Activated CD8-positive, alpha-beta T cell treated with anti-CD3 and anti-CD28 coated beads for 36 hours (primary cell): ENCODE measurements around the gene COL20A1. TPM values are rescaled to one million over a fixed set of nuclear protein-coding genes. Genes with fewer than 3 reads are reported as not detected.

Experiments
- ATAC-seq: fragments of 200-7000 bp; cut with Tn5 transposase; one replicate; pipeline ENCODE4 v1.10.0; 2021; ENCODE audit warnings: mild to moderate bottlenecking, moderate library complexity
- CTCF ChIA-PET: fragments of 350-600 bp; sonication (Branson Sonifier 250); formaldehyde crosslinking; loops from one replicate; lab custom pipeline; 2021; ENCODE audit warnings: antibody characterized with exemption; lab: Charles Lee
- POLR2A ChIA-PET: fragments of 350-600 bp; sonication (Branson Sonifier 250); formaldehyde crosslinking; loops from one replicate; lab custom pipeline; 2021; ENCODE audit warnings: antibody characterized with exemption; lab: Charles Lee
- DNase-seq: peaks from one replicate; pipeline ENCODE4 v3.0.0-alpha.2; 2020
- H3K27ac Mint-ChIP-seq: one replicate; pipeline ENCODE4 v1.8.0; 2021; ENCODE audit warnings: mild to moderate bottlenecking, mixed read lengths
- H3K27me3 Mint-ChIP-seq: one replicate; pipeline ENCODE4 v1.8.0; 2021; ENCODE audit warnings: mixed read lengths
- H3K36me3 Mint-ChIP-seq: one replicate; pipeline ENCODE4 v1.8.0; 2021; ENCODE audit warnings: low read depth, mixed read lengths
- H3K4me1 Mint-ChIP-seq: one replicate; pipeline ENCODE4 v1.8.0; 2021; ENCODE audit warnings: low read depth, mixed read lengths
- H3K4me3 Mint-ChIP-seq: one replicate; pipeline ENCODE4 v1.8.0; 2021; ENCODE audit warnings: mild to moderate bottlenecking, moderate library complexity, mixed read lengths
- H3K9me3 Mint-ChIP-seq: one replicate; pipeline ENCODE4 v1.8.0; 2021; ENCODE audit warnings: mixed read lengths
- CTCF ChIP-seq: fragments of 200-600 bp; IDR thresholded peaks from one replicate; pipeline ENCODE4 v1.8.0; 2022; ENCODE audit warnings: antibody characterized with exemption, mild to moderate bottlenecking
- intact Hi-C: fragments of 100-400 bp; cut with micrococcal nuclease; formaldehyde crosslinking; loops from one replicate; pipeline ENCODE4 v1.10.0; 2022
- total RNA-seq, 2 experiments: library from RNA; stranded (reverse); gene quantifications; one replicate each; pipeline ENCODE4 v1.2.3, GENCODE V29; 2021

The COL20A1 gene
- total RNA-seq, 2 experiments from 2014 or later, result 0.04 TPM; not detected in 1

GRCh38 chr20:63278661-63279060 lies 14.3 kb upstream of the COL20A1 start:
- Mint-ChIP-seq H3K36me3 (peaks cover 10% of the 10 kb centered on the region), H3K27ac (no peak overlapping the region), H3K9me3 (no peaks in the 10 kb centered on the region), H3K4me3 (no peak overlapping the region), H3K27me3 (no peaks in the 10 kb centered on the region), H3K4me1 (peaks cover 14% of the 10 kb centered on the region)
- POLR2A ChIA-PET, result no interaction called here
- intact Hi-C loops, result no loop called here
- DNase-seq (no peak), ATAC-seq (no peak)
- CTCF ChIA-PET, result no interaction called here
- TF ChIP-seq CTCF, result no peak

- no peak for ATAC-seq
Measured at GRCh38 chr20:63279931-63280330, 13.1 kb upstream of the COL20A1 start.

GRCh38 chr20:63280371-63280770 lies 12.6 kb upstream of the COL20A1 start:
- H3K27ac Mint-ChIP-seq, result no peak overlapping the region
- TF ChIP-seq CTCF, result no peak
- ATAC-seq, result no peak
- peaks cover 3% of the 10 kb centered on the region for H3K4me1 Mint-ChIP-seq
- POLR2A ChIA-PET, result interaction anchor here (1.7 kb wide), 1 partner anchor 7 kb away, joined by 4 read pairs; the partner anchor contains the start of gene ARFGAP1
- H3K27me3 Mint-ChIP-seq, result no peaks in the 10 kb centered on the region
- CTCF ChIA-PET, result interaction anchor here (2.8 to 3.0 kb wide), 2 partner anchors 11 to 57 kb away, joined by 12 to 18 read pairs; partner anchors contain the start of gene COL20A1
- peaks cover 10% of the 10 kb centered on the region for H3K36me3 Mint-ChIP-seq
- intact Hi-C loops, result no loop called here
- H3K9me3 Mint-ChIP-seq, result no peaks in the 10 kb centered on the region
- no peak overlapping the region for H3K4me3 Mint-ChIP-seq
- no peak for DNase-seq

More at GRCh38 chr20:63279931-63280330, 13.1 kb upstream of the COL20A1 start:
- Mint-ChIP-seq H3K27me3 (no peaks in the 10 kb centered on the region), H3K4me1 (peaks cover 6% of the 10 kb centered on the region), H3K9me3 (no peaks in the 10 kb centered on the region), H3K36me3 (peaks cover 10% of the 10 kb centered on the region), H3K4me3 (no peak overlapping the region), H3K27ac (no peak overlapping the region)
- intact Hi-C loops, result no loop called here
- ChIA-PET POLR2A (no interaction called here), CTCF (interaction anchor here (2.8 kb wide), 1 partner anchor 57 kb away, joined by 18 read pairs; no protein-coding TSS in a partner anchor)
- DNase-seq, result no peak
- no peak for TF ChIP-seq CTCF

- Mint-ChIP-seq H3K4me1 (peaks cover 3% of the 10 kb centered on the region), H3K27me3 (no peaks in the 10 kb centered on the region), H3K27ac (no peak overlapping the region), H3K36me3 (peaks cover 10% of the 10 kb centered on the region), H3K4me3 (no peak overlapping the region), H3K9me3 (no peaks in the 10 kb centered on the region)
- CTCF ChIA-PET, result interaction anchor here (0.7 to 3.0 kb wide), 3 partner anchors 8 to 58 kb away, joined by 3 to 18 read pairs (median 12); partner anchors contain the start of gene COL20A1
- no peak for TF ChIP-seq CTCF
- POLR2A ChIA-PET, result interaction anchor here (1.7 kb wide), 1 partner anchor 8 kb away, joined by 4 read pairs; the partner anchor contains the start of gene ARFGAP1
- no peak for ATAC-seq
- no peak for DNase-seq
- intact Hi-C loops, result no loop called here
Measured at GRCh38 chr20:63280929-63281545, 11.9 kb upstream of the COL20A1 start.
